ENCODE data around the gene ALAS1.
"Not testable (repeated sequence)": the region's sequence is repeated elsewhere in the genome, so short reads cannot be mapped to it uniquely, and the experiment has no call there.

Gene ALAS1

GRCh38 chr3:52197842-52198625 lies at the start of gene ALAS1:
Gene ALAS1, plus strand, starts transcription at chr3:52198160. Its CDS starts 1,082 bp downstream, at chr3:52199242.
- DNase-seq = peak; percentile 82 to 93 (median 88)

GRCh38 chr3:52149021-52149420 lies 48.9 kb upstream of the ALAS1 start:
- DNase-seq = no peak

GRCh38 chr3:52149726-52150125 lies 48.2 kb upstream of the ALAS1 start:
- no peak for DNase-seq

GRCh38 chr3:52150357-52150756 lies 47.6 kb upstream of the ALAS1 start:
- DNase-seq = no peak

GRCh38 chr3:52150860-52151259 lies 47.1 kb upstream of the ALAS1 start:
- no peak for DNase-seq

- DNase-seq = not testable (repeated sequence)
These were observed 46.0 kb upstream of the ALAS1 start for GRCh38 chr3:52151991-52152390.

- no peak for DNase-seq
These were observed 44.4 kb upstream of the ALAS1 start for GRCh38 chr3:52153389-52154096.

GRCh38 chr3:52154135-52155094 lies 43.5 kb upstream of the ALAS1 start, which contains the start of gene POC1A:
Gene POC1A, minus strand, starts transcription at chr3:52154423. Its CDS starts 51 bp downstream, at chr3:52154372.
- peak; percentile 65 to 81 (median 74) for DNase-seq

- DNase-seq = no peak
These were observed 42.0 kb upstream of the ALAS1 start for GRCh38 chr3:52155912-52156311.

- DNase-seq = no peak
These were observed 38.5 kb upstream of the ALAS1 start for GRCh38 chr3:52159503-52159902.

GRCh38 chr3:52162250-52162872 lies 35.6 kb upstream of the ALAS1 start:
- no peak for DNase-seq

- no peak for DNase-seq
These were observed 30.7 kb upstream of the ALAS1 start for GRCh38 chr3:52167240-52167639.

- not testable (repeated sequence) for DNase-seq
These were observed 27.7 kb upstream of the ALAS1 start for GRCh38 chr3:52170217-52170616.

- no peak for DNase-seq
These were observed 26.3 kb upstream of the ALAS1 start for GRCh38 chr3:52171514-52172261.

GRCh38 chr3:52172262-52172757 lies 25.6 kb upstream of the ALAS1 start:
- DNase-seq = no peak

- DNase-seq = no peak
These were observed 24.9 kb upstream of the ALAS1 start for GRCh38 chr3:52173101-52173500.

- DNase-seq = no peak
These were observed 23.1 kb upstream of the ALAS1 start for GRCh38 chr3:52174896-52175295.

GRCh38 chr3:52175416-52176179 lies 22.4 kb upstream of the ALAS1 start:
- DNase-seq = no peak

GRCh38 chr3:52176180-52176752 lies 21.7 kb upstream of the ALAS1 start:
- no peak for DNase-seq
